A549 (cell line): ENCODE measurements around the gene MPI. TPM values are rescaled to one million over a fixed set of nuclear protein-coding genes. Genes with fewer than 3 reads are reported as not detected.
"Not testable (repeated sequence)": the region's sequence is repeated elsewhere in the genome, so short reads cannot be mapped to it uniquely, and the experiment has no call there.

Source experiments
- ATAC-seq, 2 experiments: fragments of 200-7000 bp in 1 of 2; fragments of >200 bp in 1 of 2; cut with Nextera tagmentation in 1 of 2; cut with Tn5 transposase in 1 of 2; 3 replicates each; pipeline versions ENCODE4 v1.8.0 to v1.9.1; 2018 to 2020; ENCODE audit warnings: mild to moderate bottlenecking in 1 of 2, moderate library complexity in 1 of 2
- CTCF ChIA-PET: fragments of 300-600 bp; sonication (Branson Sonifier 250); formaldehyde crosslinking; extraction: SDS; loops from one replicate; lab custom pipeline; 2021; ENCODE audit warnings: antibody characterized with exemption, inconsistent platforms; lab: Yijun Ruan, JAX
- POLR2A ChIA-PET: fragments of 350-600 bp; formaldehyde crosslinking; extraction: SDS; loops from one replicate; lab custom pipeline; 2021; ENCODE audit warnings: antibody characterized with exemption, inconsistent platforms; lab: Yijun Ruan, JAX
- DNase-seq, 2 experiments: peaks; one replicate each; pipeline versions ENCODE4 v3.0.0 to v3.0.0-alpha.2; 2011 to 2016; ENCODE audit warnings: low read depth in 1 of 2, low spot score in 1 of 2
- FAIRE-seq: peaks from 2 replicates; lab custom pipeline; 2011; peaks lifted over from hg19 to GRCh38; lab: Jason Lieb, UNC
- H3K27ac ChIP-seq, 2 experiments: fragments of >200 bp; sonication (Bioruptor Twin); formaldehyde crosslinking; 3 replicates each; pipeline ENCODE4 v1.5.1; 2016 to 2017
- H3K4me1 ChIP-seq: fragments of >200 bp; sonication (Bioruptor Twin); formaldehyde crosslinking; 3 replicates; pipeline ENCODE4 v1.6.1; 2016
- H3K4me2 ChIP-seq: fragments of >200 bp; sonication (Bioruptor Twin); formaldehyde crosslinking; 3 replicates; pipeline ENCODE4 v1.6.1; 2016
- H3K4me3 ChIP-seq: fragments of >200 bp; sonication (Bioruptor Twin); formaldehyde crosslinking; 3 replicates; pipeline ENCODE4 v1.5.1; 2016
- H3K9me3 ChIP-seq: fragments of >200 bp; sonication (Bioruptor Twin); formaldehyde crosslinking; 3 replicates; pipeline ENCODE4 v1.6.1; 2016
- FOSB ChIP-seq: fragments of 250-450 bp; sonication (Bioruptor Pico); IDR thresholded peaks from 2 replicates; pipeline ENCODE4 v1.5.0; 2020; ENCODE audit warnings: mild to moderate bottlenecking, moderate library complexity
- HDAC2 ChIP-seq: fragments of 200-600 bp; sonication (generic); IDR thresholded peaks from 2 replicates; pipeline ENCODE4 v1.6.1; 2016
- JUN ChIP-seq, 2 experiments: fragments of >200 bp; sonication (Bioruptor Twin); formaldehyde crosslinking; IDR thresholded peaks; 2 replicates in 1 of 2; 3 replicates in 1 of 2; pipeline ENCODE4 v1.6.1; 2016 to 2017
- NFE2L2 ChIP-seq: fragments of 150-350 bp; conservative IDR thresholded peaks from 2 replicates; pipeline ENCODE4 v1.6.1; 2014; ENCODE audit warnings: low read length
- NR3C1 ChIP-seq: fragments of >200 bp; sonication (Bioruptor Twin); formaldehyde crosslinking; IDR thresholded peaks from 3 replicates; pipeline ENCODE4 v1.6.1; 2017
- POLR2A ChIP-seq: IDR thresholded peaks from 2 replicates; pipeline ENCODE4 v1.6.1; 2012; ENCODE audit warnings: mild to moderate bottlenecking, low read length
- RARB ChIP-seq: fragments of 250-450 bp; sonication (Bioruptor Pico); IDR thresholded peaks from 2 replicates; pipeline ENCODE4 v1.8.0; 2021; ENCODE audit warnings: mild to moderate bottlenecking, moderate library complexity
- TP53 ChIP-seq: fragments of 250-450 bp; sonication (Bioruptor Pico); IDR thresholded peaks from 2 replicates; pipeline ENCODE4 v1.5.0; 2021; ENCODE audit warnings: mild to moderate bottlenecking, moderate library complexity
- ZFP36 ChIP-seq: fragments of 450-650 bp; IDR thresholded peaks from 2 replicates; pipeline ENCODE4 v1.6.1; 2014; ENCODE audit warnings: borderline replicate concordance; ENCODE audit not compliant: partially characterized antibody
- ZSCAN20 ChIP-seq: fragments of 250-450 bp; sonication (Bioruptor Pico); IDR thresholded peaks from 2 replicates; pipeline ENCODE4 v1.8.0; 2022; ENCODE audit warnings: mild to moderate bottlenecking, moderate library complexity
- WGBS: methylation state at CpG from one replicate; pipeline ENCODE4 v1.1.6; 2017; ENCODE audit errors: missing lambda C conversion rate; 5-methylcytosine and 5-hydroxymethylcytosine counted together
- polyA plus RNA-seq, 4 experiments: library from polyadenylated mRNA; depleted of rRNA in 3 of 4; stranded (reverse); fragments of >200 nt; fragmentation: RNase III in 1 of 4; extraction: RNeasy Plus Mini Kit Qiagen cat#74134 plus additional on column Dnase treatment in 1 of 4; gene quantifications; 2 replicates in 3 of 4; 3 replicates in 1 of 4; pipeline ENCODE4 v1.2.3, GENCODE V29; 2011 to 2017
- TF ChIP-seq, protein P1 (sequence below): fragments of >200 bp; sonication (Bioruptor Twin); formaldehyde crosslinking; IDR thresholded peaks from 3 replicates; pipeline ENCODE4 v1.6.1; 2016
- TF ChIP-seq, protein P2 (sequence below): fragments of 250-450 bp; sonication (Bioruptor Pico); IDR thresholded peaks from 2 replicates; pipeline ENCODE4 v1.5.0; 2020; ENCODE audit warnings: low read depth, mild to moderate bottlenecking, moderate library complexity
- TF ChIP-seq, protein P3 (sequence below): fragments of >200 bp; sonication (Bioruptor Twin); formaldehyde crosslinking; IDR thresholded peaks from 3 replicates; pipeline ENCODE4 v1.5.1; 2016

The MPI gene
- polyA plus RNA-seq, 2 of the 4 experiments (the other 2 are of a cell fraction), result 39.9 to 53.7 TPM

- TF ChIP-seq NFE2L2 (no peak), ZSCAN20 (CRISPR knock-in tag) (no peak), FOSB (CRISPR knock-in tag) (no peak)
Observed at GRCh38 chr15:74892931-74893330, 3.1 kb downstream of the MPI start (continued).

DNA sequence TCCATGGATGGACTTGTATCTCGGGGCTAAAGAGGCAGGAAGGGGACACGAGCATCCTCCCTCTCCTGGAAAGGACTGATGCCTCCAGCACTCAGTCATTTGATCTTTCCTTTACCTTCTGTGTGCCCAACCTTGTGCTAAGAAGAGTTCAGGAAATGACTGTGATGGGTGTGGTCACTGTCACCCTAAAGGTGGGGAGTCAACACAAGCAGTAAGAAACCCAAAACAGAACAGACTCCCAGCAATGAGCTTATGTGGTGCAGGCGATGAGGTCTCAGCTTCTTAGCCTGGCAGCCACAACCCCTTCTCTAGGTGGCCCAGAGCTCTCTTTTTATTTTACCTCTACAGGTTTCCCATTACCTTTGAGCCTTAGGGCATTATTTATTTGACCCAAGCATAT lies 3.8 kb downstream of the MPI start:
- ChIA-PET CTCF (interaction anchor here (0.6 to 9.2 kb wide), 6 partner anchors 7 to 262 kb away, joined by 3 to 92 read pairs (median 4); no protein-coding TSS in a partner anchor), POLR2A (no interaction called here)
- WGBS, result 90% methylated on average over 3 of the region's 3 CpGs
- DNase-seq (no peak), FAIRE-seq (no peak), ATAC-seq (no peak)
- H3K4me3 ChIP-seq, result no peak overlapping the region
- TF ChIP-seq ZFP36 (no peak), RARB (CRISPR knock-in tag) (no peak), HDAC2 (no peak), POLR2A (no peak), TP53 (CRISPR knock-in tag) (no peak), NR3C1 (no peak)
- TF ChIP-seq, protein P1, sequence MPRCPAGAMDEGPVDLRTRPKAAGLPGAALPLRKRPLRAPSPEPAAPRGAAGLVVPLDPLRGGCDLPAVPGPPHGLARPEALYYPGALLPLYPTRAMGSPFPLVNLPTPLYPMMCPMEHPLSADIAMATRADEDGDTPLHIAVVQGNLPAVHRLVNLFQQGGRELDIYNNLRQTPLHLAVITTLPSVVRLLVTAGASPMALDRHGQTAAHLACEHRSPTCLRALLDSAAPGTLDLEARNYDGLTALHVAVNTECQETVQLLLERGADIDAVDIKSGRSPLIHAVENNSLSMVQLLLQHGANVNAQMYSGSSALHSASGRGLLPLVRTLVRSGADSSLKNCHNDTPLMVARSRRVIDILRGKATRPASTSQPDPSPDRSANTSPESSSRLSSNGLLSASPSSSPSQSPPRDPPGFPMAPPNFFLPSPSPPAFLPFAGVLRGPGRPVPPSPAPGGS, result no peak
- TF ChIP-seq, protein P2, sequence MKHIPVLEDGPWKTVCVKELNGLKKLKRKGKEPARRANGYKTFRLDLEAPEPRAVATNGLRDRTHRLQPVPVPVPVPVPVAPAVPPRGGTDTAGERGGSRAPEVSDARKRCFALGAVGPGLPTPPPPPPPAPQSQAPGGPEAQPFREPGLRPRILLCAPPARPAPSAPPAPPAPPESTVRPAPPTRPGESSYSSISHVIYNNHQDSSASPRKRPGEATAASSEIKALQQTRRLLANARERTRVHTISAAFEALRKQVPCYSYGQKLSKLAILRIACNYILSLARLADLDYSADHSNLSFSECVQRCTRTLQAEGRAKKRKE (CRISPR knock-in tag), result no peak
- no peak overlapping the region for H3K4me2 ChIP-seq
- H3K27ac ChIP-seq, result no peak overlapping the region
- H3K4me1 ChIP-seq, result peaks cover 9% of the 10 kb centered on the region; the same call in 1 of the 3 replicates
- H3K9me3 ChIP-seq, result no peaks in the 10 kb centered on the region

DNA sequence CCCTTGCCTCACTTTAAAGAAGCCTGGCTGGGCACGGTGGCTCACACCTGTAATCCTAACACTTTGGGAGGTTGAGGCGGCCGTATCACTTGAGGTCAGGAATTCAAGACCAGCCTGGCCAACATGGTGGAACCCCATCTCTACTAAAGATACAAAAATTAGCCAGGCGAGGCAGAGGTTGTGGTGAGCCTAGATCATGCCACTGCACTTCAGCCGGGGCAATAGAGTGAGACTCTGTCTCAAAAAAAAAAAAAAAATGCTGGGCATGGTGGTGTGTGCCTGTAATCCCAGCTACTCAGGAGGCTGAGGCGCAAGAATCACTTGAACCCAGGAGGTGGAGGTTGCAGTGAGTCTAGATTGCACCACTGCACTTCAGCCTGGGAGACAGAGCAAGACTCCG lies 4.5 kb downstream of the MPI start:
- H3K4me2 ChIP-seq, H3K9me3 ChIP-seq, H3K4me1 ChIP-seq, DNase-seq, H3K4me3 ChIP-seq, FAIRE-seq, ATAC-seq, H3K27ac ChIP-seq: not testable (repeated sequence)
- ChIA-PET CTCF (interaction anchor here (0.6 to 9.2 kb wide), 6 partner anchors 6 to 263 kb away, joined by 3 to 92 read pairs (median 4); no protein-coding TSS in a partner anchor), POLR2A (interaction anchor here (0.7 kb wide), 1 partner anchor 131 kb away, joined by 3 read pairs; no protein-coding TSS in a partner anchor)
- 91% methylated on average over 7 of the region's 7 CpGs for WGBS

GRCh38 chr15:74895830-74896229 lies 6.0 kb downstream of the MPI start:
- no peak overlapping the region for H3K4me2 ChIP-seq
- no peak for FAIRE-seq

More at GRCh38 chr15:74895830-74896229, 6.0 kb downstream of the MPI start:
- DNase-seq (no peak), ATAC-seq (no peak)
- TF ChIP-seq, protein P3, sequence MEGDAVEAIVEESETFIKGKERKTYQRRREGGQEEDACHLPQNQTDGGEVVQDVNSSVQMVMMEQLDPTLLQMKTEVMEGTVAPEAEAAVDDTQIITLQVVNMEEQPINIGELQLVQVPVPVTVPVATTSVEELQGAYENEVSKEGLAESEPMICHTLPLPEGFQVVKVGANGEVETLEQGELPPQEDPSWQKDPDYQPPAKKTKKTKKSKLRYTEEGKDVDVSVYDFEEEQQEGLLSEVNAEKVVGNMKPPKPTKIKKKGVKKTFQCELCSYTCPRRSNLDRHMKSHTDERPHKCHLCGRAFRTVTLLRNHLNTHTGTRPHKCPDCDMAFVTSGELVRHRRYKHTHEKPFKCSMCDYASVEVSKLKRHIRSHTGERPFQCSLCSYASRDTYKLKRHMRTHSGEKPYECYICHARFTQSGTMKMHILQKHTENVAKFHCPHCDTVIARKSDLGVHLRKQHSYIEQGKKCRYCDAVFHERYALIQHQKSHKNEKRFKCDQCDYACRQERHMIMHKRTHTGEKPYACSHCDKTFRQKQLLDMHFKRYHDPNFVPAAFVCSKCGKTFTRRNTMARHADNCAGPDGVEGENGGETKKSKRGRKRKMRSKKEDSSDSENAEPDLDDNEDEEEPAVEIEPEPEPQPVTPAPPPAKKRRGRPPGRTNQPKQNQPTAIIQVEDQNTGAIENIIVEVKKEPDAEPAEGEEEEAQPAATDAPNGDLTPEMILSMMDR, result no peak
- TF ChIP-seq JUN (IDR thresholded peaks at IDR 0.05), result 0 out of 5 replicates have a peak, but pooled peaks of 1 of the 2 experiments have one; percentile 37
- no peak overlapping the region for H3K27ac ChIP-seq
- POLR2A ChIA-PET, result interaction anchor here (3.7 kb wide), 1 partner anchor 11 kb away, joined by 31 read pairs; the partner anchor contains the start of gene FAM219B
- WGBS, result 94% methylated on average over 6 of the region's 6 CpGs
- H3K4me1 ChIP-seq, result peaks cover 1% of the 10 kb centered on the region; the same call in 1 of the 3 replicates
- no peaks in the 10 kb centered on the region for H3K9me3 ChIP-seq
- CTCF ChIA-PET, result interaction anchor here (1.2 to 3.8 kb wide), 4 partner anchors 10 to 125 kb away, joined by 3 to 12 read pairs (median 6); partner anchors contain the start of gene FAM219B
- H3K4me3 ChIP-seq, result no peak overlapping the region
